Cortex of kidney (tissue), 1 donor: ENCODE data around the gene ZNF892.
"Not testable (repeated sequence)": the region's sequence is repeated elsewhere in the genome, so short reads cannot be mapped to it uniquely, and the experiment has no call there.

Experiments
- DNase-seq: peaks from one replicate; lab custom pipeline; 2025; lab: John Stamatoyannopoulos, UW

Gene ZNF892

GRCh38 chr2:95231723-95232122 is 24.4 kb downstream of the ZNF892 start:
- DNase-seq, result no peak

- DNase-seq, result no peak
Observed at GRCh38 chr2:95232232-95232631, 24.9 kb downstream of the ZNF892 start.

GRCh38 chr2:95234286-95234785 is 27.0 kb downstream of the ZNF892 start:
- DNase-seq, result no peak

- DNase-seq, result no peak
Observed at GRCh38 chr2:95234816-95235215, 27.5 kb downstream of the ZNF892 start.

DNA sequence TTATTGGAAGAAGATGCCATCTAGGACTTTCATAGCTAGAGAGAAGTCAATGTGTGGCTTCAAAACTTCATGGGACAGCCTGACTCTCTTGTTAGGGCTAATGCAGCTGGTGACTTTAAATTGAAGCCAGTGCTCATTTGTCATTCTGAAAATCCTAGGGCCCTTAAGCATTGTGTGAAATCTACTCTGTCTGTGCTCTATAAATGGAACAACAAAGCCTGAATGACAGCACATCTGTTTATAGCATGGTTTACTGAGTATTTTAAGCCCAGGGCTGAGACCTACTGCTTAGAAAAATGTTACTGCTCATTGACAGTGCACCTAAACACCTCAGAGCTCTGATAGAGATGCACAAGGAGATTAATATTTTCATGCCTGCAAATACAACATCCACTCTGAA is 30.8 kb downstream of the ZNF892 start:
- no peak for DNase-seq

DNA sequence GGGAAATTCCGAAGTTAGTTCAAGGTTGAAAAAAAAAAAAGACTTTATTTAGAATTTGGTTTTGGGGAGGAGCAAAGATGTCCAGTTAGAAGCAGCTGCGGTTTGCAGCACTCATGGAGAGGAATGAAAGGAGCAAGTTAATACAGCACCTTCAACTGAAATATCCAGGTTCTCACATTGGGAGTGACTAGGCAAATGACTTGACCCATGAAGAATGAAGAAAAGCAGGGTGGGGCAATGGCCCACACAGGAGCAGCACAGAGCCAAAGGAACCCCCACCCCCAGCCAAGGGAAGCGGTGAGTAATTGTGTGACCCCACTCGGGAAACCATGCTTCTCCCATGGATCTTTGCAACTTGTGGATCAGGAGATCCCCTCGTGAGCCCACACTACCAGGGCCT is 32.8 kb downstream of the ZNF892 start:
- no peak for DNase-seq

DNA sequence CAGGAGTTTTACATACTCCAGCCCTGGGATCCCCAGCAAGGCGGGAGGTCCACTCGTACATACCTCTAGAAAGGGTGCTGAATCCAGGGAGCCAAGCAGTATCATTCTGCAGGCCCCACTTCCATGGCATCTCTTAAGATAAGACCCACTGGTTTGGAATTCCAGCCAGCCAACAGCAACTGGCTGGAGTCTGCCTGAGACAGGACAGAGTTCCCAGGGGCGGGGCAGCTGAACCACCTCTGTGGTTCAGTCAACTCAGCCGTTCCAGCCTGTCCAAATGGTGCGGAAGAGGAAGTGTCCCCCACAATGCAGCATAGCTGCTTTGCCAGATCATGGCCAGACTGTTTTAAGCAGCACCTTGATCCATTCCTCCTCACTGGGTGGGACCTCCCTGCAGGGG is 33.2 kb downstream of the ZNF892 start:
- DNase-seq, result no peak

DNA sequence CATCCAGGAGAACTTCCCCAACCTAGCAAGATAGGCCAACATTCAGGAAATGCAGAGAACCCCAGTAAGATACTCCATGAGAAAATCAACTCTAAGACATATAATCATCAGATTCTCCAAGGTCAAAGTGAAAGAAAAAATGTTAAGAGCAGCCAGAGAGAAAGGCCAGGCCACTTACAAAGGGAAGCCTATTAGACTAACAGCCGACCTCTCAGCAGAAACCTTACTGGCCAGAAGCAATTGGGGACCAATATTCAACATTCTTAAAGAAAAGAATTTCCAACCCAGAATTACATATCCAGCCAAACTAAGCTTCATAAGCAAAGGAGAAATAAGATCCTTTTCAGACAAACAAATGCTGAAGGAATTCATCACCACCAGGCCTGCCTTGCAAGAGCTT is 34.8 kb downstream of the ZNF892 start:
- DNase-seq, result not testable (repeated sequence)
